Mesenchymal stem cell (in vitro differentiated cells and primary cell): ENCODE results near the gene ADGRA3.
A peak's percentile ranks its signal among the peaks of the same experiment; 100 is the strongest.

Experiments used
- DNase-seq: peaks from one replicate; pipeline ENCODE4 v3.0.0-alpha.2; 2013
- H2AFZ ChIP-seq: one replicate; pipeline ENCODE4 v1.6.1; 2013; ENCODE audit warnings: low read depth, mild to moderate bottlenecking, control low read depth, inconsistent platforms, low read length, moderate library complexity
- H2AK5ac ChIP-seq: 2 replicates; pipeline ENCODE4 v1.6.1; 2013; ENCODE audit warnings: low read length, moderate library complexity, mild to moderate bottlenecking, inconsistent platforms; ENCODE audit not compliant: severe bottlenecking
- H2BK120ac ChIP-seq: one replicate; pipeline ENCODE4 v1.6.1; 2013; ENCODE audit warnings: low read depth, mild to moderate bottlenecking, inconsistent platforms, low read length, moderate library complexity
- H2BK12ac ChIP-seq, 2 experiments: one replicate each; pipeline ENCODE4 v1.6.1; 2013; ENCODE audit warnings: inconsistent platforms in 2 of 2, low read length in 2 of 2, mild to moderate bottlenecking in 2 of 2, moderate library complexity in 2 of 2, control low read depth in 1 of 2
- H2BK15ac ChIP-seq: one replicate; pipeline ENCODE4 v1.6.1; 2013; ENCODE audit warnings: mild to moderate bottlenecking, low read depth, inconsistent platforms; ENCODE audit not compliant: poor library complexity, severe bottlenecking
- H2BK5ac ChIP-seq: 2 replicates; pipeline ENCODE4 v1.6.1; 2013; ENCODE audit warnings: low read depth, mild to moderate bottlenecking, low read length, control low read depth, inconsistent platforms; ENCODE audit not compliant: poor library complexity, severe bottlenecking
- H3K14ac ChIP-seq, 2 experiments: one replicate each; pipeline ENCODE4 v1.6.1; 2013; ENCODE audit warnings: inconsistent platforms in 2 of 2, low read length in 2 of 2, control low read depth in 1 of 2, mild to moderate bottlenecking in 1 of 2, moderate library complexity in 1 of 2
- H3K18ac ChIP-seq, 2 experiments: one replicate each; pipeline ENCODE4 v1.6.1; 2013; ENCODE audit warnings: inconsistent platforms in 2 of 2, low read length in 2 of 2, control low read depth in 1 of 2, low read depth in 1 of 2, mild to moderate bottlenecking in 1 of 2
- H3K23ac ChIP-seq, 2 experiments: one replicate each; pipeline ENCODE4 v1.6.1; 2013; ENCODE audit warnings: inconsistent platforms in 2 of 2, low read length in 2 of 2, mild to moderate bottlenecking in 2 of 2, moderate library complexity in 2 of 2, control low read depth in 1 of 2
- H3K27ac ChIP-seq: 2 replicates; pipeline ENCODE4 v1.5.1; 2013; ENCODE audit warnings: mild to moderate bottlenecking, moderate library complexity, low read length, control low read depth, inconsistent platforms; ENCODE audit not compliant: poor library complexity, severe bottlenecking
- H3K27me3 ChIP-seq, 2 experiments: 2 replicates each; pipeline versions ENCODE4 v1.6.1 to v1.7.0; 2013; ENCODE audit warnings: low read length in 2 of 2, mild to moderate bottlenecking in 2 of 2, moderate library complexity in 2 of 2, control low read depth in 1 of 2, inconsistent platforms in 1 of 2; ENCODE audit not compliant: control insufficient read depth in 1 of 2, insufficient read depth in 1 of 2
- H3K36me3 ChIP-seq, 2 experiments: 2 replicates each; pipeline versions ENCODE4 v1.6.1 to v1.7.0; 2013; ENCODE audit warnings: low read length in 2 of 2, control low read depth in 1 of 2, inconsistent platforms in 1 of 2, low read depth in 1 of 2, mild to moderate bottlenecking in 1 of 2; ENCODE audit not compliant: insufficient read depth in 2 of 2, control insufficient read depth in 1 of 2
- H3K4ac ChIP-seq, 2 experiments: one replicate each; pipeline ENCODE4 v1.6.1; 2013; ENCODE audit warnings: inconsistent platforms in 2 of 2, low read length in 2 of 2, mild to moderate bottlenecking in 2 of 2, moderate library complexity in 2 of 2, control low read depth in 1 of 2, low read depth in 1 of 2
- H3K4me1 ChIP-seq: 2 replicates; pipeline ENCODE4 v1.6.1; 2013; ENCODE audit warnings: low read depth, low read length, control low read depth; ENCODE audit not compliant: control insufficient read depth, insufficient read depth
- H3K4me2 ChIP-seq: 2 replicates; pipeline ENCODE4 v1.6.1; 2013; ENCODE audit warnings: low read length, mild to moderate bottlenecking, inconsistent platforms; ENCODE audit not compliant: poor library complexity, severe bottlenecking
- H3K4me3 ChIP-seq, 2 experiments: 2 replicates each; pipeline versions ENCODE4 v1.5.1 to v1.7.0; 2013; ENCODE audit warnings: low read length in 2 of 2, mild to moderate bottlenecking in 2 of 2, control low read depth in 1 of 2, low read depth in 1 of 2; ENCODE audit not compliant: insufficient read depth in 1 of 2
- H3K79me1 ChIP-seq: replicated peaks from 2 replicates; pipeline ENCODE4 v1.6.1; 2013; ENCODE audit warnings: mild to moderate bottlenecking, control low read depth, low read length, inconsistent platforms; ENCODE audit not compliant: poor library complexity, severe bottlenecking
- H3K9ac ChIP-seq: 2 replicates; pipeline ENCODE4 v1.7.0; 2013; ENCODE audit warnings: mild to moderate bottlenecking, low read length, moderate library complexity
- H3K9me3 ChIP-seq: 2 replicates; pipeline ENCODE4 v1.7.0; 2013; ENCODE audit warnings: mild to moderate bottlenecking, low read length; ENCODE audit not compliant: control insufficient read depth
- H4K8ac ChIP-seq: one replicate; pipeline ENCODE4 v1.6.1; 2013; ENCODE audit warnings: inconsistent platforms, mild to moderate bottlenecking, low read length, moderate library complexity
- H4K91ac ChIP-seq: one replicate; pipeline ENCODE4 v1.6.1; 2013; ENCODE audit warnings: mild to moderate bottlenecking, low read length, inconsistent platforms
- WGBS: methylation state at CpG from one replicate; pipeline ENCODE4 v1.1.7; 2013; ENCODE audit warnings: mixed read lengths; 5-methylcytosine and 5-hydroxymethylcytosine counted together

Gene ADGRA3

GRCh38 chr4:22488106-22488505 is 27.8 kb downstream of the ADGRA3 start:
- peak overlapping the region; percentile 98 for H2BK15ac ChIP-seq
- no peak overlapping the region for H2BK5ac ChIP-seq
- H3K23ac ChIP-seq = no peak overlapping the region
- no peak overlapping the region for H3K9ac ChIP-seq
- 83% methylated on average over 1 of the region's 1 CpG for WGBS
- no peak overlapping the region for H2BK120ac ChIP-seq
- H3K9me3 ChIP-seq = no peaks in the 10 kb centered on the region
- H3K4me2 ChIP-seq = no peak overlapping the region
- no peak overlapping the region for H3K4me3 ChIP-seq
- no peak overlapping the region for H4K8ac ChIP-seq
- H3K4ac ChIP-seq = no peak overlapping the region
- H3K27ac ChIP-seq = no peak overlapping the region
- no peak for DNase-seq
- H3K18ac ChIP-seq = peak overlapping the region in 1 of 2 experiments; percentile 80
- no peaks in the 10 kb centered on the region for H3K36me3 ChIP-seq
- peak overlapping the region in 1 of 2 experiments; percentile 42 for H2BK12ac ChIP-seq
- no peak overlapping the region for H4K91ac ChIP-seq
- H2AFZ ChIP-seq = no peak overlapping the region
- peaks cover 10% of the 10 kb centered on the region for H3K4me1 ChIP-seq
- H3K14ac ChIP-seq = no peak overlapping the region
- H3K27me3 ChIP-seq = no peaks in the 10 kb centered on the region
- peaks cover 27% of the 10 kb centered on the region for H3K79me1 ChIP-seq
- peak overlapping the region; percentile 89 for H2AK5ac ChIP-seq

GRCh38 chr4:22487328-22487727 is 28.5 kb downstream of the ADGRA3 start:
- Histone ChIP-seq H2BK12ac (no peak overlapping the region), H3K18ac (no peak overlapping the region), H3K23ac (no peak overlapping the region), H3K4me3 (no peak overlapping the region), H3K27me3 (no peaks in the 10 kb centered on the region), H2AFZ (no peak overlapping the region), H3K79me1 (peaks cover 27% of the 10 kb centered on the region), H2BK15ac (no peak overlapping the region), H3K4me2 (no peak overlapping the region), H3K27ac (no peak overlapping the region), H3K36me3 (no peaks in the 10 kb centered on the region), H2BK120ac (no peak overlapping the region), H2BK5ac (no peak overlapping the region), H3K9me3 (no peaks in the 10 kb centered on the region), H3K14ac (no peak overlapping the region), H2AK5ac (no peak overlapping the region), H4K8ac (no peak overlapping the region), H3K9ac (no peak overlapping the region), H4K91ac (no peak overlapping the region), H3K4ac (no peak overlapping the region), H3K4me1 (peaks cover 14% of the 10 kb centered on the region)
- no peak for DNase-seq
- 98% methylated on average over 4 of the region's 5 CpGs for WGBS

GRCh38 chr4:22486276-22486675 is 29.6 kb downstream of the ADGRA3 start:
- WGBS = 51% methylated on average over 4 of the region's 4 CpGs
- Histone ChIP-seq H4K91ac (no peak overlapping the region), H3K9ac (peak overlapping the region; percentile 49)

GRCh38 chr4:22485737-22486136 is 30.1 kb downstream of the ADGRA3 start:
- Histone ChIP-seq H2AFZ (no peak overlapping the region), H3K27ac (peak overlapping the region; percentile 19), H2BK12ac (no peak overlapping the region), H2AK5ac (no peak overlapping the region), H3K9ac (peak overlapping the region; percentile 49), H3K27me3 (no peaks in the 10 kb centered on the region), H3K4ac (no peak overlapping the region), H3K18ac (no peak overlapping the region), H4K91ac (no peak overlapping the region), H3K23ac (no peak overlapping the region), H3K79me1 (peaks cover 22% of the 10 kb centered on the region), H3K36me3 (no peaks in the 10 kb centered on the region), H3K4me2 (no peak overlapping the region), H3K4me3 (peak overlapping the region in 1 of 2 experiments; percentile 35), H3K9me3 (no peaks in the 10 kb centered on the region), H4K8ac (peak overlapping the region; percentile 46), H2BK15ac (no peak overlapping the region), H2BK5ac (no peak overlapping the region), H3K4me1 (peaks cover 14% of the 10 kb centered on the region), H2BK120ac (no peak overlapping the region), H3K14ac (no peak overlapping the region)
- 77% methylated on average over 3 of the region's 4 CpGs for WGBS
- DNase-seq = no peak

More at GRCh38 chr4:22486276-22486675, 29.6 kb downstream of the ADGRA3 start:
- no peaks in the 10 kb centered on the region for H3K36me3 ChIP-seq
- no peak overlapping the region for H4K8ac ChIP-seq
- no peak overlapping the region for H2BK15ac ChIP-seq
- H3K79me1 ChIP-seq = peaks cover 24% of the 10 kb centered on the region
- no peak overlapping the region for H2AFZ ChIP-seq
- H3K14ac ChIP-seq = no peak overlapping the region
- no peak for DNase-seq
- H3K4me1 ChIP-seq = peaks cover 14% of the 10 kb centered on the region
- no peak overlapping the region for H2BK5ac ChIP-seq
- no peak overlapping the region for H3K4me2 ChIP-seq
- H3K18ac ChIP-seq = peak overlapping the region in 1 of 2 experiments; percentile 40
- H2BK120ac ChIP-seq = no peak overlapping the region
- H3K23ac ChIP-seq = no peak overlapping the region
- no peak overlapping the region for H3K4ac ChIP-seq
- peak overlapping the region in 1 of 2 experiments; percentile 35 for H3K4me3 ChIP-seq
- no peaks in the 10 kb centered on the region for H3K9me3 ChIP-seq
- H3K27ac ChIP-seq = no peak overlapping the region
- H3K27me3 ChIP-seq = no peaks in the 10 kb centered on the region
- H2BK12ac ChIP-seq = peak overlapping the region in 1 of 2 experiments; percentile 84
- no peak overlapping the region for H2AK5ac ChIP-seq
